Right renal cortex interstitium (tissue), 3 donors: ENCODE data around the gene HEPACAM. TPM values are rescaled to one million over a fixed set of nuclear protein-coding genes. Genes with fewer than 3 reads are reported as not detected.

Experiments
- DNase-seq, 3 donors: peaks; one replicate each; pipeline ENCODE4 v3.0.0-alpha.2; 2013; ENCODE audit warnings: low read depth in 3 of 3, low spot score in 2 of 3
- polyA plus RNA-seq, 3 donors: library from polyadenylated mRNA; unstranded; fragments of 120-200 nt; gene quantifications; one replicate each; pipeline ENCODE4 v1.2.1, GENCODE V29; 2013; ENCODE audit not compliant: insufficient read length in 3 of 3

The HEPACAM gene
- polyA plus RNA-seq, 3 donors: 1.8 to 2.3 (median 2.3) TPM

DNA sequence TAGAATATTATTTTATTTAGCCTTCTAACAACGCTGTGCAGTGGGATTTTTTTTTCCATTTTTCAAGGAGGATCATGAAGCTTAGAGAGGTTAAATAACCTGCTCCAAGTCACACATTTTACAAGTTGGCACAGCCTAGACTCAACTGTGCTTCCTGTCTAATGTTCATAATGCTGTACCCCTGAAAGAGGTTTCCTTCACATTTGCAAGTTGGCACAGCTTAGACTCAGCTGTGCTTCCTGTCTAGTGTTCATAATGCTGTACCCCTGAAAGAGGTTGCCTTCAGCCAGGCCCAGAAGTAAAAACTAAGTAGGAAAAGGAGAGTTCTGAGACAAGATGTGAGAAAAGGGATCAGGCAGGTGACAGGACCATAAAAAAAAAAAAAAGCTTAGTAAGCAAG is 7.9 kb upstream of the HEPACAM start:
- no peak for DNase-seq

DNA sequence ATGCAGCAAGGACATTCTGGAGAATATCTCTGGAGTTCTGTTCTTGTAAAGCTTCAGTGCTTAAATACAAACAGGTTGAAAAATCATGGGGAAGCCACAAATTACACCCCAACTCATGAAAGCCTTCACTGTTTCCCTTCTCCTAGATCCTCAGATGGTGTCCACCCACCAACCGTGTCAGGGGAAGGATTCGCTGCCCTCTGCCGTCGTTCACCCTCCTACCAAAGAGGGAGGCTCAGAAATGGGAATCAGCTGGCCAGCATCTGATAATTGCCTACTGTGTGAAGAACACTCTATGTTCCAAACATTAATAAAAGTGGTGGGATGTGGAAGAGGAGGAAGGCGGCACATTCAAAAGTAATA is 7.4 kb upstream of the HEPACAM start:
- no peak for DNase-seq

DNA sequence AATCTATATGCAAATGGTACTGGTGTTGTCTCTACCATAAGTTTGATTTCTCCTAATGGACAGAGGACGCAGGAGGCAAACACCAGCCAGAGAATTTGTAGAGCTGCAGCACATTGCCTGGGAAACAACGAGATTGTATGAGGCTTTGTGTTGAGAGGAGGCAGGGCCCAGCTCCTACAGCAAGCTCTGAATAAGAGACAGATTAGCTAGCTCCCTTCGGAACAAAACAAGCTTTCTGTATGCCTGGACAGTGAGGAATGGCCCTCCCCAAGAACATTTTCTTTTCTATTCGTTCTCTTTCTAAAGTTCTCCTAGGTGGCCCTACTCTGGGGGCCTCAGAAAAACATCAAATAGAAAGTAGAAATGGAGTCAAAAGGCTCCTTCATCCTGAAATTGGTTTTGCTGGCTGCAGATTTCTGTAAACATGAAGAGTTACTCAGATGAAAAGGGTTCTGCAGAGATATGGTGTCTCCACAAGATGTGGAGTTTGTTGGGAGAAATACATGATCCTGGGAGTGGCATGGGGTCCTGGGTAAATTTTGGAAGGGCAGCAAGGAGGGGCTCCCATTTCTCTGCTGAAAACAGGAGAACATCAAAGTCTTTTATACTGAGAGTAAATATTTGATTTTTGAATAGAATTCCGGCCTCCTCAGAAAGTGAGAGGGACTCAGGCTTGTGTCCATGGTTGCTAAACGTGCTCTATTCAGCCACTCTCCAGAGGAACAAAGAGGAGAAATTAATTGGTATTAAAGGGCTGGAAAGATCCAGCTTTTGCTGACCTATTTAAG is 6.8 kb upstream of the HEPACAM start:
- no peak for DNase-seq

DNA sequence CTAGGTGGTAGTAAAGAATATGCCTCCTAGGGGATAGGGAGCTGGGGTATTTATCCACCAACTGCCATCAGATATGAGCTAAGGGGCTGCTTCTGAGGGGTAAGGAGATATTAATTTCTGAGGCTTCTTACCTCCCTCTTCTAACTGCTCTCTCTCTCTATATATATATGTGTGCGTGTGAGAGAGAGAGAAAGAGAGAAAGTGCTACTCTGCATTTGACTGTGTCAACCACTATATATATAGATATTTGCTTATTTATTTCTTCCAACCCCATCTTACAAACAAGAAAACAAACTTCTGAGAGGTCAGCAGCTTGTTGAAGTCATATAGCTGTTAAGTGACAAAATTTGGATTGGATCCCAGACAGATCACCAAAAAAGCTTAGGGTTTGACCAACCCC is 5.9 kb upstream of the HEPACAM start:
- no peak for DNase-seq

DNA sequence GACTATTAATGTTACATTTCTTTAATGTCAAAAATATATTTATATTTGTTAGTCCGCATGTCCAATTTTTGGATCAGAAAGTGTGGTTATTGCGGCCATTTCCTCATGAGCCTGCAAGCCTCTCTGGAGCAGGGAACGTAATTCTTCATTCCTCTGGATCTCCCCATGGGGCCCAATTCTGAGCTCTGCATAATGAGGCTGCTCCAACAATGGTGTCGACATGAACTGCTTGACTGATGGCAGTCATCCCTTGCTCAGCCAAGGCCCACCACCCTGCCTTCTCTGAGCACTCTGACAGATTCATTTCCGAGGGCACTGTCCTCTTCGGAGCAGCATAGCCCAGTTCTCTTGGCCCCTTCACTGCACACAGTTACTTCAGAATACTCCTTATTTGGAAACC is 3.1 kb upstream of the HEPACAM start:
- no peak for DNase-seq

DNA sequence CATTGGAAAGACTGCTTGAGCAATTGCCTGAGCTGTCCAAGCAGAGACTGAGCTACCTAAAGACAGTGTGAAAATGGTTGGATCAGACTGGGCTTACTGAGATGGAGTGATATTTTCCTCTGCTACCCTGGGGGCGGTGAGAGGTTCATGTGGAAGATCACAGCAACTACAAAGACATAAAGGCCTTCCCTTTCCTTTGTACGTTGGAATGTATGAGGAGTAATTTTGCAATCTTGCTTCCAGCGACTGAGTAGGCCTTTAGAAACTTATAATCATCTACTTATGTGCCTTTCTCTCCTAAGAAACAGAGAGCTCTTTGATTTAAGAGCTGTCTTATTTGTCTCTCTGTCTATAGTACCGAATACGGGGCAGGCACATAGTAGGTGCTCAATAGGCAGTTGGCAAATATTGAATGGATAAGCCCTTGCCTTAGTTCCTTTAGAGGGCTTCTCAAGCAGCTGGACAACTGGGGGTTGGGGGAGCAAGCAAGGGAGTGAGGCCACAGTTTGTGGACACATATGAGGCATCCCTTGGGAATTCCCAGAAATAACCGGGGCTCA is 2.4 kb upstream of the HEPACAM start:
- DNase-seq: no peak

DNA sequence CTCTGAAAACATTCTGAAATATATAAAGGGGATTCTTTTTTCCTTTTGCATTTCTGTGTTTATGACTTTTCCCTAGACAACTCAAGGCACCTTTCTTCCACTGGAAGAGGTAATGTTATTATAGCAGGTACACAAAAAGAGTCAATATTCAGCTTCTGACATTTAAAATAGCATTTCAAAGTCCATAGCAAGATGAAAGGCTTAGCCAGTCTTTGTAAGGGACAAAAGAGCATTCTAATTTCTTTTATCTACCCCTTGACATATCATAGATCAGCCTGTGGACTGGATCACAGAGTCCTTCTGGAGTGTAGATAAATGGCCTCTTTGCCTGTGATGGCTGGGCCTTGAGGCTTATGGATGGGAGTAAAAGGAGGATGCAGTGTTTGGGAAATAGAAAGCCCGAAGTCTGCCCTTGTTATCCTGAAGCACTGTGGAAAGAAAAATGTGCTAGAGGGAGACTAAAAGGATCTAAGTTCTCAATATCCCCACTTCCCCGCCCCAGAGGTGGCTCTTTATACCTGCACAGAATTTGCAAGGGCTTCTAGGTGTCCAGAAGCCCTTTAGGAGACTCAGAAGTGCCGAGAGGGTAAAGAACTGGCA is 1.6 kb upstream of the HEPACAM start:
- no peak for DNase-seq

DNA sequence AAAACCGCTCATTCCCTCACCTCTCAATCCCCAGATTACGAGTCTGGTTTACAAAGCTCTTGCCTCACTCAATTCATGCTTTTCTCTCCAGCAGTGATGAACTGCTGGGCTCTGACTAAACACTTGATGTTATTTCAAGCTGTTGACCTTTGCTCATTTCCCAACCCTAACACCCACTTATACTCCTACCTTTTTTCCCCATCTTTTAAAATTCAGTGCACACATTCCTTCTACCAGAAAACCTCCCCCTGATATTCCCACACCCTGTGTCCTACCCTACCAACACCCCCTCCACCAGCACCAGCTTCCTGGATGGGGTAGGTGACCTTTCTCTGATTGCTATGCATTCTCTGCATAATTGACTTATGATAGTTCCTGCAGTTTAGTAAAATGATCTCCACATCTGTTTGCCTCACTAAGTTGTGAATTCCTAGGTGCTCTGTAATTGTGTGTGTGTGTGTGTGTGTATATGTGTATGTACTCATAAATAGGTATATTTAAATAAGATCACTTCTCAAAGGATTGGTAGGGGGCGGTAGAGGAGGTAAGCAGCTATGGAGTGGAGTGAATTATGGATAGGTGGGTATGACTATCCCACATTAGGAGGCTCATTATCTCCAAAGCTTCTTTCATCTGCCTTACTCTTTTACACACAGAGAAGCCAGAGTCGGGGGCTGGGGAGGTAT is 842 bp downstream of the HEPACAM start:
- no peak for DNase-seq

DNA sequence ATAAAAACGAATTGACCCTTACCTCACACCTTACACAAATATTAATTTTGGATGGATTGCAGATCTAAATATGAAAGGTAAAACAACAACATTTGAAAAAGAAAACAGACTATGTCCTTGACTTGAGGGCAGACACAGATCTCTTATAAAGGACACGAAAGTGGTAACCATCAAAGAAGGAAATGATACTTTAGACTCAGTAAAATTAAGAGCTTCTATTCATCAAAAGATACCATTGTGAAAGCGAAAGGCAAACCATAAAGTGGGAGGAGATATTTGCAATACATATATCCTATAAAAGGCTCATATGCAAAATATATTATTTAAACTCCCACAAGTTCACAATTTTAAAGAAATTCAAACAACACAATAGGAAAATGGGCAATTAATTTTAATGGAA is 5.0 kb downstream of the HEPACAM start:
- DNase-seq: no peak

DNA sequence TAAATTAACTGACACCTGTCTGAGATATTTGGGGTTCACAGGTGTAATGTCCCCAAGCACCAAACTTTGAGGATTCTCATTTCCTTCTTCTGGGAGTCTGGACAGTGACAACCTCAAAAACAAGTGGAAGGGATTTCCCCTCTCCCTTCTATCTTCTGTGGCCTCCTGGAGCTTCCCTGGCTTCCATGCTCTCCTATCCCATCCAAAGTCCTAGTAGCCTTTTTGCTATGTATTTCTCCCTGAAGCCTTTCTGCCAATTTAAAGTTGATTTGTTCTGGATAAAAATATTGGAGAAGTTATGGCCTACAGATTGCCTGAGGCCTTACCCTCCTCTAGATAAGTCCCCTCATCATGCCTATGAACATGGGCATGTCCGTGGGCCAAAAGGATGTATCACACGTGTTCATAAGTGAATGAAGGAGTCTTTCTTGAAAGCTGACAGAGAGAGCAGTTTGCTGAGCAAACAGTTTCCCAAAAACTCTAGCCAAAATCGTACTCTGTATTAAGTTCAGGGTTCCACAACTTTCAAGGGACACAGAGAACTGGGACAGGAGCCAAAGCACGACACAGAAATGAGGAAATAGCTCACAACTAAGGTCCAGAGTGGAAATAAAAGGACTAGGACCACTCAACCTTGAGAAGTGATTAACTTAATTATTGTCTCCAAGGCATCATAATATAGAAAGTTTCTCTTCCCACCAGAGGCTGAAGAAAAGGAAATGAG is 6.7 kb downstream of the HEPACAM start:
- DNase-seq: no peak

DNA sequence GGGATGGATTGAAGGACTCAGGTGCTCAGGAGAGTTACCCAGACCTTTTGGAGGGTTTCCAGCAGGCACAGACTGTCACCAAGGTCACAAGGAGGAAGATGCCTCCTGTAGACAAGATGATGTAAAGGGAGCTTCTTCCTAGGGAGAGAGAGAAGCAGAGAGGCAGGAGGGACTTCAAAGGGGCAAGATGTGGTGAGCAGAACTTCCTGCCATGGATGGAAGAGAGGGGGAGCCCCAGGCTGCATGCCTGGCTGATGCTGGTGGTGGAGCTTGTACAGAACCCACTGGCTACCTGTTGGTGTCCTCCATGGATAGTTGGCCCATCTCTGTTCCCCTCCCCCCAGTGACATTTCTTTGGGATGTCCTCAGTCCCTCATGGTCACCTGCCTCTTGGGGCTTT is 12.6 kb downstream of the HEPACAM start:
- DNase-seq: no peak

DNA sequence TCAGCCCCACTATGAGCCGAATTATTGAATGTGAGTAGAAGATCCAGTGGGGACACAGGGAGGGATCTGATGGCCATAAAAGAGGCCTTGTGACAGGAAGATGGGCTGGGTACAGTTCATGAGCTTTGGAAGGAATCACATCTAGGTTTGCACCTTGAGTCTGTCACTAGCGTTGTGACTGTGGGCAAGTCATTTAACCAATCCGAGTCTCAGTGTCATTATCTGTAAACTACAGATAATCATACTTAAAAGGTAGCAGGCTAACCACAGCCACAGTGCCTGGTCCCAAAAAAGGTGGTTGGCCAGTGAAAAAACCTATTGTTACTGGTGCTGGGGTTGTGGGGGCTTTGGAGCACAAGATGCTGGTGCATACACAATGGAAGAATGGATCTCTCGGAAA is 13.0 kb downstream of the HEPACAM start:
- DNase-seq: no peak

DNA sequence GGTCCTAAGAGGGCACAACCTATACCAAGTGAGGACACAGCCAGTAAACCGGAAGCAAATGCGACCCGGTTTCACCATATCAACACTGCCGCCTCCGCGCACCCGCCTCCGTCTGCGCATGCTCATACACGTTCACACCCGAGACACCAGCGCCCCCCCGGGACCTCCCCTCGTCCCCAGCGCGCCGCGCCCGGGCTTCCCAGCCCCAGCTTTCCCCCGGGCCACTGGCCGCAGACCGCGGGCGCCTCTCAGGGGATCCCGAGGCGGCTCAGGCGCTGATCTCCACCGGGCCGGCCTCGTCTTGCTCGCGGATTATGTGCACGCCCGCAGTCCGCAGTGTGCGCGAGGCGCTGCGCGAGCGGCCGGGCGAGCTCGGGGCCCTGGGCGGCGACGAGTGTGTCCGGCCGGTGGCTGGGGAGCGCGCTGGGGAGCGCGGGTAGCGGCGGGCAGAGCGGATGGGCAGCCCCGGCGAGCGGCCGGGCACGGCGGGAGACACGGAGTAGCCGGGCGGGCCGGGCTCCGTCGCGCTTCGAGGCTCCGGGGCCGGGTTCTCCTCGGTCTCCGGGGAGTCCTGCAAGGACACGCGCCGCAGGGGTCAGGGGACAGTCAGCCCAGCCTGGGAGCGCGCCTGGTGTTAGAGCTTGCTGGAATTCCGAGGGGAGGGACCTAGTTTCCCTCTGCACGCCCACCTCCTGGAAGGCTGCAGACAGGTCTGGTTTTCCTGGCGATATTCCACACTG is 14.8 kb downstream of the HEPACAM start:
- peak in 2 of 3 donors; percentile 67 to 71 for DNase-seq

DNA sequence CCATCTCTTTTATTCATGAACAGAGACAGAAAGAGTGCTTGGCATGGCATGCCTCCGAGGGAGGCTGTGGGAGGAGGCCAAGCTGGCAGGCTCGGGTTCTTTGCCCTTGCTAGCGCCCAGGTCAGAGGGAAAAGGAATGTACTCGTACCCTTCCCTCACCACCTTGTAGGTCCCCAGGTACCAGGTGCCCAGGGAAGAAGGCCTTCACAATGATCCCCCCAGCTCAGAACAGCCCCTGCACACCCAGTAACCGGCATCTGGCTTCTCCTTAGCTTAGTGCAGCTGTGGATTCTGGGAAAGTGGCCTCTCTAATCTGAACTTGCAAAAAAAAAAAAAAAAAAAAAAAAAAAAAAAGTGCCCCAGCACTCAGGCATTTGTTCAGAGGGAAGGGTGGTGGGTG is 15.5 kb downstream of the HEPACAM start:
- no peak for DNase-seq

DNA sequence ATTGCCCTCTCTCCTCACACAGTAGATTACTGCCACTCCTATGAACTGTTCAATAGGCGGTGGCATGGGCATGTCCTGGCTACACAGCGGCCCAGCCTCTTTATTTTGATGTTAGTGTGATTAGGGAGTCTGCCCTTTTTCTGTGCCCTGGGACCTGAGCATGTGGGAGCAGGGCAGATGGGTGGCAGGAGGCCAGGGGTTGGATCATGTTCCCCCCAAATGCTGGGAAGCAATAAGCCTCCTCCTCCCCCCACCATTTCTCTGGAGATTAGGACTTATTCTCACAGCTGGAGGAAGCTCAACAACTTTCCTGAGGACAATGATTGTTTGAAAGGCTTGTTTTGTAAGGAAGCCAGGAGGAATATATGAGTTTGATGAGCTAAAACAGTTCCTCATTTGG is 15.9 kb downstream of the HEPACAM start:
- DNase-seq: no peak

DNA sequence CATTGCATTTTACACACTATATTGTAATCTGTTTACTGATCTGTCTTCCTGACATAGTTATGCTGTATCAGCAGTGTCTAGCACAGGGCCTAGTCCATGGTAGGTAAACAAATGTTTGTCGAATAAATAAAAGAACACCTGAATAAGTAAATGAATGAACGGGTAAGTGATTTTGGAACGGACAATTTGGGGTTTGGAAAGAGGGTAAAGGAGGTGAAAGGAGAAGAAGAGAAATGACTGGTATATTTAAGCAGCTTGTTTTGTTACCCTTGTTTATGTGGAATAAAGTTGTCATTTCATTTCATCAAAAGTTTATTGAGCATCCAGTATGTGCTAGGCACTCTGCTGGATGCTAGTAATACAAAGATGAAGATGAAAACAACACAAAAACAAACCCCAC is 16.9 kb downstream of the HEPACAM start, which contains the start of gene HEPN1:
HEPN1 (plus strand) TSS at position 301 of the 400 bp plus-strand sequence.
- no peak for DNase-seq

DNA sequence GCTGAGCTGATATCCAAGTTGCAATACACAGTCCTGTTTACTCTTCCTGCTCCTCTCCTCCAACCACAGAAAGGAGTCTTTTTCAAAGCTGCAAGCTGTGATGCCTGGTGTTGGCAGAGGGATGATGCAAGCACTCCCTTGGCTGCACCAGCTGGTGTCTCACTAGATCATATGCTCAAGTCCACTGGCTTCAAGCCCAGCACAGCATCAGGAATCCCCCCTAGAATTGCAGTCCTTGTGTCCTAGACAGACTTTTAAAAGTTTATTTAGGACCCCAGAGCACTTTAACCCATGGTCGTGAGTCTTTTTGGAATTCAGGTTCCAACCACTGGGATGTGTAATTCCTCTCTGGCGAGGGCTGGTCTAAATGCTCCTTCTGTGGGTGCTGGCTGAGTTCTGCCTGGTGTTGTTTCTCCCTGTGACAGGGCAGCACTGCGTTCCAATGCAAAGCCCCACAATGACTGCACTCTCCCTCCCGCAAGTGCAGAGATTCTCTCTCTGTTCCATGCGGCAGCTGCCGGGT is 18.7 kb downstream of the HEPACAM start:
- DNase-seq: no peak

DNA sequence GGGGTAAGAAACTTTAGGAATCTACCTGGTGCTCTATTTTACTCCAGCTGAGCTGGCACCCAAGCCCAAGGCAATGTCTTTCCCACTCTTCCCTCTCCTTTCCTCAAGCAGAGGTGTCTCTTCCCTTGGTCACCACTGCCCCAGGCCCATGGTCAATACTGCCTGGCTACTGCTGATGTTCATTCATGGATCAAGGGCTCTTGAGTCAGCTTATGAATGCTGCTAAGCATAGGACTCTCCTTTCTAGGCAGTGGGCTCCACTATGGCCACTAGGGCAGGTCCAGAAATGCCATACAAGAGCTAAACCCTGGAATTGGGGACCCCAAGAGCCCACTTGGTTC is 19.5 kb downstream of the HEPACAM start:
- DNase-seq: no peak

DNA sequence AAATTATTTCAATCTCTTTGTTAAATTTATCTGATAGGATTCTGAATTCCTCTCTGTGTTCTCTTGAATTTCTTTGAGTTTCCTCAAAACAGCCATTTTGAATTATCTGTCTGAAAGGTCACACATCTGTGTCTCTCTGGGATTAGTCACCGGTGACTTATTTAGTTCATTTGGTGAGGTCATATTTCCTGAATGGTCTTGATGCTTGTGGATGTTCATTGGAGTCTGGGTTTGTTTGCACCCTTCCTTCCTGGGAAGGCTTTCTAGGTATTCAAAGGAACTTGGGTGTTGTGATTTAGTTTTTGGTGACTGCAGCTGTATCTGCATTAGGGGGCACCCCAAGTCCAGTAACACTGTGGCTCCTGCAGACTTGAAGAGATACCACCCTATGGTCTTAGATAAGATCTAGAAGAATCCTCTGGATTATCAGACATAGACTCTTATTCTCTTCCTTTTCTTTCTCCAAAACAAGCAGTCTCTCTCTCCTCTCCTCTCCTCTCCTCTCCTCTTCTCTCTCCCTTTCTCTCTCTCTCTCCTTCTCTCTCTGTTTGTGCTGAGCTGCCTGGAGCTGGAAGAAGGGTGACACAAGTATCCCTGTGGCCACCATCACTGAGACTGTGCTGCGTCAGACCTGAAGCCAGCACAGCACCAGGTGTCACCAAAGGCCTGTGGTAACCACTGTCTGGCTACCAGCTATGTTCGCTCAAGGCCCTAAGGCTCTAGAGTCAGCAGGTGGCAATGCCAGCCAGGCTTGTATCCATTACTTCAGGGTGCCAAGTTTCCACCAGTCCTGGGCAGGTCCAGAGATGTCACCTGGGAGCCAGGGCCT is 20.1 kb downstream of the HEPACAM start:
- no peak for DNase-seq
